Central memory CD8-positive, alpha-beta T cell (primary cell): ENCODE results near the gene VPS9D1.
"Not testable (repeated sequence)": the region's sequence is repeated elsewhere in the genome, so short reads cannot be mapped to it uniquely, and the experiment has no call there.

Source experiments
- ATAC-seq: fragments of 150-1000 bp; cut with Tn5 transposase; replicated peaks from 2 replicates; pipeline ENCODE4 v1.10.0; 2022; ENCODE audit warnings: mild to moderate bottlenecking, moderate FRiP score, moderate number of reproducible peaks; ENCODE audit not compliant: poor library complexity, severe bottlenecking; ENCODE audit errors: extremely low read depth
- DNase-seq, 2 donors: peaks; one replicate each; pipeline ENCODE4 v3.0.0; 2021; ENCODE audit warnings: low spot score in 2 of 2
- H3K27ac Mint-ChIP-seq: one replicate; pipeline ENCODE4 v1.8.0; 2022; ENCODE audit warnings: low read depth, mild to moderate bottlenecking, moderate library complexity, mixed read lengths
- H3K27me3 Mint-ChIP-seq: one replicate; pipeline ENCODE4 v1.8.0; 2022; ENCODE audit warnings: mixed read lengths
- H3K36me3 Mint-ChIP-seq: one replicate; pipeline ENCODE4 v1.8.0; 2022; ENCODE audit warnings: mild to moderate bottlenecking, moderate library complexity, mixed read lengths; ENCODE audit not compliant: insufficient read depth
- H3K4me1 Mint-ChIP-seq: one replicate; pipeline ENCODE4 v1.8.0; 2022; ENCODE audit warnings: mixed read lengths
- H3K4me3 Mint-ChIP-seq: one replicate; pipeline ENCODE4 v1.8.0; 2022; ENCODE audit warnings: mild to moderate bottlenecking, moderate library complexity, mixed read lengths
- H3K9me3 Mint-ChIP-seq: one replicate; pipeline ENCODE4 v1.8.0; 2022; ENCODE audit warnings: mixed read lengths

VPS9D1 gene

DNA sequence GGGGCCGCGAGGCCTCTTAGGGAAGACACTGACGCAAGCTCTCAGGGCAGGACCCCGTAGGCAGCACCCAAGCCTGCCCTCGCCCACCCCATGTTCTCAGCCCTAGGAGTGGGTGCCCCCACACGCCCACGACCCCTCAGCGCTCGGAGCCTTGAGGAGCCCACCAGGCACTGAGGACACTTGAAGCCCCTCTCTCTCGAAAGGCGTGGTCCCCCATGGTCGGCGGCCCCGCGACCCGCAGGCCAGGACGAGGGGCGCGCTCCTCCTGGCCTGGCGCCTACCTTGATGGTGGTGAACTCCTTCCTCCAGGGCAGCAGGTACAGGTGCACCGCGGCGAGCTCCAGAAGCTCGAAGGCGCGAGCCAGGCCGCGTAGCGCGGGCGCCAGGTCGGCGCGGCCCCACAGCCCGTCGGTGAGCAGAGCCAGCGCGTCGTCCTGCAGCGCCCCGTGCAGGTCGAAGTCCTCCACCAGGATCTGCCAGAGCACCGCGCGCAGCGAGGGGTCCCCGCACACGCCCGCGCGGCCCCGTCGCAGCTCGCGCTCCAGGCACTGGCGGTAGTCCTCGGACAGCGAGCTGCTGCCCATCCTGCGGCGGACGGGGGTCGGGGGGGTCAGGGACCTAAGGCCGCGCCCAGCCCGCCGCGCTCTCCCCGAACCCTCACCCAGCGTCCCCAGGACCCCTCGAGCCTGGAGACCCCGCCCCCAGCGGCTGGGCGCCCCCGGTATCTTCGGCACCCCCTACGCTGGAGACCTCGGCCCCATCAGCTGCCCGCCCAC is 19.9 kb downstream of the VPS9D1 start:
- Mint-ChIP-seq H3K27ac (peak overlapping the region; percentile 87), H3K36me3 (peaks cover 18% of the 10 kb centered on the region), H3K4me1 (peaks cover 22% of the 10 kb centered on the region), H3K4me3 (peak overlapping the region; percentile 78), H3K27me3 (no peaks in the 10 kb centered on the region), H3K9me3 (no peaks in the 10 kb centered on the region)
- peak; percentile 45 to 53 for DNase-seq
- peak; percentile 52 for ATAC-seq

DNA sequence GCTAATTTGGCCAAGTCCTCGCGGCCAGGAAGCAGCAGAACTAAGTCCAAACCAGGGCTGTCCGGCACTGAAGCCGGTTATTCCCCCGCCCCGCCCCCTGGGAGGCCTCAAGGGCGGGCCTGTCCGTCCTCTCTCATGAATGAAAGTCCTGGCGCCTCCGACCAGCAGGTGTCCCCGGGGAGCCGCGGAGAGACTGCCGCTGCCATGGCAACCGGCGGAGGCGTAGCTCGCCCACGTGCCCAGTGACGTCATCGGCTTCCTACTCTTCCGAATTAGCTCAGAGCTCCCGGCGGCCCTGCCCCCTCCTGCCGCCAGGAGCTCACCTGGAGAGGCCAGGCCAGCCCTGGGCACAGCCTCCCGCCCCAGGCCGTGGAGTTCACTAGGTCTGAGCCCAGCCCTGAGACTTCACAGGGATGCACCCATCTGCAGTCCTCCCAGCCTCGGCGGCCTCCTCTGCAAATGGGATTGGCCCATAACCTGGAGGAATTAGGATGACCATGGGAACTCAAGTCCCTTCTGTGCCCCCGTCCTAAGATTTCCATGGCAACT is 20.5 kb downstream of the VPS9D1 start:
- Mint-ChIP-seq H3K4me3 (peak overlapping the region; percentile 78), H3K9me3 (no peaks in the 10 kb centered on the region), H3K36me3 (peaks cover 19% of the 10 kb centered on the region), H3K27ac (peak overlapping the region; percentile 87), H3K27me3 (no peaks in the 10 kb centered on the region), H3K4me1 (peaks cover 27% of the 10 kb centered on the region)
- ATAC-seq (peak; percentile 25), DNase-seq (peak; percentile 91)

- not testable (repeated sequence) for ATAC-seq, H3K9me3 Mint-ChIP-seq, H3K27me3 Mint-ChIP-seq, DNase-seq
- Mint-ChIP-seq H3K4me1 (peaks cover 31% of the 10 kb centered on the region), H3K36me3 (peaks cover 22% of the 10 kb centered on the region), H3K27ac (peak overlapping the region; percentile 87), H3K4me3 (peak overlapping the region; percentile 78)
Observed at GRCh38 chr16:89699629-89700099, 21.0 kb downstream of the VPS9D1 start.

- not testable (repeated sequence) for H3K9me3 Mint-ChIP-seq, H3K27me3 Mint-ChIP-seq, ATAC-seq, H3K4me3 Mint-ChIP-seq, DNase-seq
- H3K4me1 Mint-ChIP-seq: peaks cover 31% of the 10 kb centered on the region
- H3K36me3 Mint-ChIP-seq: peaks cover 26% of the 10 kb centered on the region
- peak overlapping the region; percentile 32 for H3K27ac Mint-ChIP-seq
Observed at GRCh38 chr16:89698717-89699116, 22.0 kb downstream of the VPS9D1 start.

GRCh38 chr16:89697616-89698331 is 22.9 kb downstream of the VPS9D1 start:
- Mint-ChIP-seq H3K4me1 (peaks cover 31% of the 10 kb centered on the region), H3K27me3 (no peaks in the 10 kb centered on the region), H3K4me3 (no peak overlapping the region), H3K9me3 (no peaks in the 10 kb centered on the region), H3K36me3 (peaks cover 32% of the 10 kb centered on the region), H3K27ac (peak overlapping the region; percentile 29)
- DNase-seq (no peak), ATAC-seq (no peak)

- Mint-ChIP-seq H3K36me3 (peaks cover 33% of the 10 kb centered on the region), H3K4me1 (peaks cover 31% of the 10 kb centered on the region), H3K27ac (no peak overlapping the region), H3K9me3 (no peaks in the 10 kb centered on the region), H3K4me3 (no peak overlapping the region), H3K27me3 (no peaks in the 10 kb centered on the region)
- ATAC-seq: no peak
- DNase-seq: no peak
Observed at GRCh38 chr16:89697161-89697615, 23.5 kb downstream of the VPS9D1 start.

DNA sequence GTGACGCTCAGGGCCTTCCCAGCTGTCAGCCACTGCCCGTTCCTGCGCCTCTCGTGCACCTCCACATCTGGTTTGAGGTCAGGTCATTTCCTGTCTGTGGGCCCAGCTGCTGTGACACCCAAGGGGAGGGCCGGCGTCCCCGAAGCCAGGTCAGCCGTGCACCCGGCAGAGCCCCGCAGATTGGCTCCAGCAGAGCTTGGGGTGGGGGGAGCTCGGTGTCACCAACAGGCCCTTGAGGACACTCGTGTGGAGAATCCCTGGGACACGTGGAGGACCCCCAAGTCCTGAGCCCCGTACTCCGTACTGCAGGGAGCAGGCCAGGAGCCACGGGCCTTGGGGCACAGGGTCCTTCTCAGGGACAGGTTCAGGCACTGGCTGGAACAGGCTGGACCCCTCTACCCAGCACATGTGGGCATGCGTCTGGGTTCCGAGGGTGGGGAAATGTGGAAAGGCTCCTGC is 24.0 kb downstream of the VPS9D1 start:
- H3K27me3 Mint-ChIP-seq: no peaks in the 10 kb centered on the region
- peak in 1 of 2 donors; percentile 40 for DNase-seq
- no peak for ATAC-seq
- no peak overlapping the region for H3K27ac Mint-ChIP-seq
- H3K4me1 Mint-ChIP-seq: peaks cover 31% of the 10 kb centered on the region
- no peaks in the 10 kb centered on the region for H3K9me3 Mint-ChIP-seq
- peaks cover 34% of the 10 kb centered on the region for H3K36me3 Mint-ChIP-seq
- peak overlapping the region; percentile 16 for H3K4me3 Mint-ChIP-seq

- no peak for DNase-seq
- Mint-ChIP-seq H3K4me1 (peaks cover 31% of the 10 kb centered on the region), H3K9me3 (no peaks in the 10 kb centered on the region), H3K27me3 (no peaks in the 10 kb centered on the region), H3K36me3 (peaks cover 36% of the 10 kb centered on the region), H3K27ac (no peak overlapping the region), H3K4me3 (peak overlapping the region; percentile 16)
- ATAC-seq: no peak
Observed at GRCh38 chr16:89695875-89696669, 24.6 kb downstream of the VPS9D1 start.

GRCh38 chr16:89695086-89695874 is 25.4 kb downstream of the VPS9D1 start:
- H3K36me3 Mint-ChIP-seq: peaks cover 37% of the 10 kb centered on the region
- peak overlapping the region; percentile 7 for H3K4me3 Mint-ChIP-seq
- H3K9me3 Mint-ChIP-seq: no peaks in the 10 kb centered on the region
- DNase-seq: no peak
- H3K27ac Mint-ChIP-seq: no peak overlapping the region
- no peak for ATAC-seq
- H3K4me1 Mint-ChIP-seq: peaks cover 33% of the 10 kb centered on the region
- H3K27me3 Mint-ChIP-seq: no peaks in the 10 kb centered on the region

DNA sequence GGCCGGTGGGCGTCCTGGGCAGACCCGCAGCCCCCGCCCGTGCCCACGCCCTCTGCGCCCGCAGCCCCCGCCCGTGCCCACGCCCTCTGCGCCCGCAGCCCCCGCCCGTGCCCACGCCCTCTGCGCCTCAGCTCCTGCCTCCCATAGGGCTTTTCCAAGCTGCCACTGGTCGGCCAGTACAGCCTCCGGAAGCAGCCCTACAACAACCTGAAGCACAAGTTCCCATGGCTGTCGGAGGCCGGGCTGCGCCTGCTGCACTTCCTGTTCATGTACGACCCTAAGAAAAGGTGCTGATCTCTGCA is 26.0 kb downstream of the VPS9D1 start:
- peaks cover 38% of the 10 kb centered on the region for H3K36me3 Mint-ChIP-seq
- peaks cover 32% of the 10 kb centered on the region for H3K4me1 Mint-ChIP-seq
- not testable (repeated sequence) for H3K4me3 Mint-ChIP-seq, H3K27ac Mint-ChIP-seq, H3K9me3 Mint-ChIP-seq, H3K27me3 Mint-ChIP-seq, ATAC-seq, DNase-seq

DNA sequence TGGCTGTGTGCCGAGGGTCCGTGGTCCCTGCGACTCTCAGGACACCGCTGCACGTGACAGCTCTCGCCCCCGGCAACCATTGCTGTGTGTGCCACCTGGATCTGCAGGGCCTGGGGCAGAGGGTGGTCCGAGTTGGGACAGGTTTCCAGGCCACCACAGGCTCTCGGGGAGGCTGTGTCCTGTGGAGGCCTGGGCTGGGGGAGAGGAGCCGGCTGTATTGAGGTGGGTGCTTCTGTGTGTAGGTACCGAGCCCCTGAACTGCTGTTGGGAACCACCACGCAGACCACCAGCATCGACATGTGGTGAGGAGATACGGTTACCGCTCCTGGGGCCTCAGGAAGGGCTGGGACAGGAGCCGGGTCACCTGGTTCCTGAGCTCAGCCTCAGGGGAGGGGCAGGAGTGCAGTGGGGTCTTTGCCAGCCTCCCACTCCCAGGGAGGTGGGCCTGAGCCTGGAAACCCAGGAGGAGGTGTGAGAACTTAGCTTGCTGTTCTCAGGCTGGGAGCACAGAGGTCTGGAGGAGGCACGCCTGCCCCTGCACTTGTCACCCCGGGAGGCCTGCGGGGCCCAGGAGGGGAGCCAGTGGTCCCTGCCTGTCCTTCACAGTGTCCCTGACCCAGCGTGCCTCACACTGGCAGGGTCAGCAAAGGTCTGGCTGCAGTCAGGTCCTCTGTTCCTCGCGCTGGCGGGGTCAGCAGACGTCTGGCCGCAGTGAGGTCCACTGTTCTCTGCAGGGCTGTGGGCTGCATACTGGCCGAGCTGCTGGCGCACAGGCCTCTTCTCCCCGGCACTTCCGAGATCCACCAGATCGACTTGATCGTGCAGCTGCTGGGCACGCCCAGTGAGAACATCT is 26.5 kb downstream of the VPS9D1 start:
- no peak overlapping the region for H3K27ac Mint-ChIP-seq
- peaks cover 38% of the 10 kb centered on the region for H3K36me3 Mint-ChIP-seq
- no peak for ATAC-seq
- no peaks in the 10 kb centered on the region for H3K9me3 Mint-ChIP-seq
- H3K27me3 Mint-ChIP-seq: no peaks in the 10 kb centered on the region
- H3K4me1 Mint-ChIP-seq: peaks cover 30% of the 10 kb centered on the region
- H3K4me3 Mint-ChIP-seq: no peak overlapping the region
- no peak for DNase-seq
